ENCODE results near the gene CYB561D2. TPM values are rescaled to one million over a fixed set of nuclear protein-coding genes. Genes with fewer than 3 reads are reported as not detected.

The CYB561D2 gene
- total RNA-seq (2022; extraction: Qiagen RNA extraction), result 13.6 to 21.4 TPM (median 18.1 TPM) in 5 replicates

DNA sequence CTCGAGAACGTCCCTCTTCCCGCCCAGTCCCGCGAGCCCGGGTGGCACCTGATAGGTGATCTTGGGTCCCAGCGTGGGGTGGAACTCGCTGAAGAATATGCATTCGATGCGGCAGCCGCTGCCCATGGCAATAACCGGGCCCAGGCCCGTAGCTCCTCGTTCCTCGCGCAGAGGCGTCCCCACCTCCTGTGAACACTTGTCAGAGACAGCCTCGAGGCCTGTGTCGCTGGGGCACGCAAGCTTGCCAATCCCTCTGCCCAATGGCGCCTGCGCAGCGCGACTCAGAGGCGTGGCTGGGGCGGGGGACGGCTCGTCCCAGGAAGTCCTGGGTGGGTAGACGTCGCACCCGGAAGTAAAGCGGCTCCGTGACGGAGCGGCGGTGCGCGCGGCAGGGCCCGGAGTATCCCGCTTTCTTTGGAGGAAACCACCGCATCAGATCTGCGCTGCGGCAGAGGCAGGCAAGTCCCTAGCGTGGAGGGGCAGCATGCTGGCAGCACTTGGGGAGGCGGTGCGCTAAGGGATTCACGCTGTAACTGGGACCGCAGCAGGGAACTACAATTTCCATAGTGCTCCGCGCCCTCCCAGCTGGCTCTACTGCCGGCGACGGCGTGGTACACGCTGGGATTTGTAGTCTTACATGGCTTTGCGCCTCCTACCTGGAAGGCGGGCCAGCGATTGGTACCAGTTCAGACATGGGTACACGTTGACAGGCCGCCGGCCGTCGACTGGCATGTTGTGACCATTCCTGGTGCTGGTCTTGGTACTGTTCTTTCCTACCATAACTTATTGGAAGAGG, at the start of gene CYB561D2, which contains the start of gene NPRL2:
CYB561D2 (plus strand) TSS at position 336 of the 796 bp plus-strand sequence. CDS start 572 bp downstream, outside the sequence.
NPRL2 (minus strand) TSS at position 249 of the 796 bp plus-strand sequence; CDS start at position 126, 123 bp downstream.

GRCh38 chr3:50303013-50303815, 47.4 kb upstream of the CYB561D2 start, which contains the start of gene HYAL1:
Gene HYAL1 (minus strand): TSS chr3:50303574. CDS start chr3:50302956, 618 bp downstream.

GRCh38 chr3:50322386-50323091, 28.1 kb upstream of the CYB561D2 start, which contains the start of gene HYAL2:
Gene HYAL2 (minus strand): TSS chr3:50322745. CDS start chr3:50320489, 2,256 bp downstream.

DNA sequence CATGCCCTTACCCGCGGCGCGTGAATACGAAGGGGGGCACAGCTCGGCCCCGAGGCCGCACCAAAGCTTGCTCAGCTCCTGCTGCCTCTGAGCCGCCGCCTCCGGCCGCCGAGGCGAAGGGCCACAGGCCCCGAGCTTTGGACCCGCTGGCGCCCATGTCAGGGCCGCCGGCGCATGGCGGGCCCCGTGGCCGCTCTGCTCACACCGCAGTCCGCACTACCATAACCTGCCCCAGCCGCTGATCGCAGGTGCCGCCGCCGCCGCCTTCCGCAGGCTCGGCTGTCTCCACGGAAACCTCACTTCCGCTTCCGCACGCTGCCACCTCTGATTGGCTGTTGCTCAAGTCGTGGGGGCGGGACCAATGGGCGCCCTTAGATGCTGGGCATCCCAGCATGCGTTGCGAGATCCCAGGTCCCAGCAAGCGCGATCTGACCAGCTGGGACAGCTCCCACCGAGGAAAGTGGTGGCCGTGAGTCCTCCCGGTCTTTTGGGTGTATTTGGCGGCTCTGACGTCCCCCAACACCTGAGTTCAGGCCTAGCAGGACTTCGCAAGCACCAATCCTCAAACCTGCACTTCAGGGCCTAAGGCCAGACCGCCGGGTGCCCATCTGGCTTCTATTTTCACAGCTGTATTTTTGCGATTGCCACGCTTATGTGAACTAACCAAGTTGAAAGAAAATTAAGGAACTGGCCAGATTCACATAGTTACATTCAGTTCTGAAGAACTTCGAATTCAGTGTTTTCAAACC, 22.5 kb upstream of the CYB561D2 start, which contains the start of gene TUSC2:
TUSC2 (minus strand) TSS at position 281 of the 749 bp plus-strand sequence; CDS start at position 157, 124 bp downstream.

DNA sequence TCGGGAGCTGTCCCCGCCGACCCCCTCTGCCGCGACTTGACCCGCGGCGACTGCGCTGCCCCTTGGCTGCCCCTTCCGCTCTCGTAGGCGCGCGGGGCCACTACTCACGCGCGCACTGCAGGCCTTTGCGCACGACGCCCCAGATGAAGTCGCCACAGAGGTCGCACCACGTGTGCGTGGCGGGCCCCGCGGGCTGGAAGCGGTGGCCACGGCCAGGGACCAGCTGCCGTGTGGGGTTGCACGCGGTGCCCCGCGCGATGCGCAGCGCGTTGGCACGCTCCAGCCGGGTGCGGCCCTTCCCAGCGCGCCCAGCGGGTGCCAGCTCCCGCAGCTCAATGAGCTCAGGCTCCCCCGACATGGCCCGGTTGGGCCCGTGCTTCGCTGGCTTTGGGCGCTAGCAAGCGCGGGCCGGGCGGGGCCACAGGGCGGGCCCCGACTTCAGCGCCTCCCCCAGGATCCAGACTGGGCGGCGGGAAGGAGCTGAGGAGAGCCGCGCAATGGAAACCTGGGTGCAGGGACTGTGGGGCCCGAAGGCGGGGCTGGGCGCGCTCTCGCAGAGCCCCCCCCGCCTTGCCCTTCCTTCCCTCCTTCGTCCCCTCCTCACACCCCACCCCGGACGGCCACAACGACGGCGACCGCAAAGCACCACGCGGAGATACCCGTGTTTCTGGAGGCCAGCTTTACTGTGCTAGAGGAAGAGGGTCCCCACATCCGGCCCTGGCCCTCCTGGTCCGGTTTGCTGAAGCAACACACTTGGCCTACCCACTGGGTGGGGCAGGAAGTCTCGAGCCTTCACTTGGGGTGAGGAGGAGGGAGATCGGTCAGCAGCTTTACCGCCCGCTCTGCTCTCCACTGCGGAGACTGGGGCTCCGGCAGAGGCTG, 10.0 kb upstream of the CYB561D2 start, which contains the start of gene RASSF1:
RASSF1 (minus strand) TSS at position 389 of the 882 bp plus-strand sequence; CDS start at position 358, 31 bp downstream.

GRCh38 chr3:50345586-50346234, 5.0 kb upstream of the CYB561D2 start, which contains the start of gene ZMYND10:
Gene ZMYND10 (minus strand): TSS chr3:50345732. CDS start chr3:50345579, 153 bp downstream.

DNA sequence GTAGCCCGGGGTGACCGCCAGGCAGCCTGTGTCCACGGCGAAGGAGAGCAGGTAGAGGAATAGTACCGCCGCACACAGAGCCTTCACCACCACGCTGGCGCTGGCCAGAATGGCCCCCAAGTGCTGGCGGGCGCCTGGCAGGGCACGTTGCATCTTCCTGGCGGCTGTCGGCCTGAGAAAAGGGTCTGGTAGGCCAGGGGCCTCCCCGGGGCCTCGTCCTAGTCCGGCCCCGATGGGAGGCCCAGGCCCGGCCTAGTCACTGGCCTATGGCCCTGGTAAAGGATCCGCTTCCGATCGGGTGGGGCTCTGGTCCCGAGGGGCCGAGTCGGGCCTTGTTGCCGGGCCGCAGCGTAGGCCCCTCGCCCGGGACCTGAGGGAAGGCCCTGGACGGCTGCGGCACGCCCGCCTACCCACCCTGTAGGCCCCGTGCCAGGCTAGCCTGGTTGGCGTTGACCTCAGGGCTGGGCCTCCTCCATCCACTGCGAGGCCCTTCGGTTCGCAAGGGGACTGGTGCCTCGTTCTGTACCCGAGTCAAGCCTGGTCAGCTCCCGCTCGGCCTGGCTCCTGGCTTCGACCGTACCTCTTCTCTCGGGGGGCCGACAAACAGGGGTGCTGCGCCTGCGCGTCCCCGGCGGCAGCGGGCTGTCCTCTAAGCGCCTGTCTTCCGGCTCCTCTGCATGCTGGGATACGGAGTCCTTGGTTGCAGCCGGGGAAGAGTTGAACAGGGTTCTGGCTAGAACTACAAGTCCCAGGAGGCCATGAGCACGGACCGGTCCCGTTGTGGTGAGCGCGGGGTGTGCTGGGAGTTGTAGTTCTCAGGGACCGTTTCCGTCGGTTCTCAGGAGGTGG, 8.5 kb downstream of the CYB561D2 start, which contains the start of gene TMEM115:
TMEM115 (minus strand) TSS at position 611 of the 849 bp plus-strand sequence; CDS start at position 153, 458 bp downstream.

Other genes with a start within 250 kb of the CYB561D2 start
- gene SEMA3F, start 195.5 kb upstream of the CYB561D2 start, total RNA-seq (2022; extraction: Qiagen RNA extraction), result 14.4 to 21.6 TPM (median 19.7 TPM) in 5 replicates
- 0.05 to 0.25 TPM (median 0.22 TPM) in 3 of 5 replicates, not detected in the others for gene GNAT1, start 159.3 kb upstream of the CYB561D2 start, total RNA-seq (2022; extraction: Qiagen RNA extraction)
- gene SLC38A3, start 145.6 kb upstream of the CYB561D2 start, total RNA-seq (2022; extraction: Qiagen RNA extraction), result 0.03 to 0.15 TPM (median 0.13 TPM) in 4 of 5 replicates, not detected in the other
- gene GNAI2, start 114.7 kb upstream of the CYB561D2 start, total RNA-seq (2022; extraction: Qiagen RNA extraction), result 39.0 to 48.9 TPM (median 46.5 TPM) in 5 replicates
- 5.2 to 7.9 TPM (median 7.4 TPM) in 5 replicates for gene SEMA3B, start 81.7 kb upstream of the CYB561D2 start, total RNA-seq (2022; extraction: Qiagen RNA extraction)
- 0.11 to 0.13 TPM in 2 of 5 replicates, not detected in the others for gene LSMEM2, start 71.8 kb upstream of the CYB561D2 start, total RNA-seq (2022; extraction: Qiagen RNA extraction)
- gene IFRD2, start 58.4 kb upstream of the CYB561D2 start, total RNA-seq (2022; extraction: Qiagen RNA extraction), result 71.9 to 93.3 TPM (median 89.3 TPM) in 5 replicates
- gene HYAL3, start 51.5 kb upstream of the CYB561D2 start, total RNA-seq (2022; extraction: Qiagen RNA extraction), result 7.2 to 9.7 TPM (median 9.5 TPM) in 5 replicates
- gene NAA80, start 51.5 kb upstream of the CYB561D2 start, total RNA-seq (2022; extraction: Qiagen RNA extraction), result 5.1 to 7.9 TPM (median 7.0 TPM) in 5 replicates
- gene HYAL1, start 47.3 kb upstream of the CYB561D2 start, total RNA-seq (2022; extraction: Qiagen RNA extraction), result 0.39 to 0.84 TPM (median 0.54 TPM) in 5 replicates
- gene HYAL2, start 28.1 kb upstream of the CYB561D2 start, total RNA-seq (2022; extraction: Qiagen RNA extraction), result 24.2 to 33.6 TPM (median 30.5 TPM) in 5 replicates
- 24.6 to 42.8 TPM (median 35.7 TPM) in 5 replicates for gene TUSC2, start 22.6 kb upstream of the CYB561D2 start, total RNA-seq (2022; extraction: Qiagen RNA extraction)
- gene RASSF1, start 10.0 kb upstream of the CYB561D2 start, total RNA-seq (2022; extraction: Qiagen RNA extraction), result 15.1 to 20.7 TPM (median 19.5 TPM) in 5 replicates
- gene ZMYND10, start 5.1 kb upstream of the CYB561D2 start, total RNA-seq (2022; extraction: Qiagen RNA extraction), result 0.91 to 1.8 TPM (median 1.2 TPM) in 5 replicates
- gene NPRL2, start 87 bp upstream of the CYB561D2 start, total RNA-seq (2022; extraction: Qiagen RNA extraction), result 13.1 to 15.4 TPM (median 13.5 TPM) in 5 replicates
- 41.1 to 49.8 TPM (median 48.6 TPM) in 5 replicates for gene TMEM115, start 8.7 kb downstream of the CYB561D2 start, total RNA-seq (2022; extraction: Qiagen RNA extraction)
- gene CACNA2D2, start 152.8 kb downstream of the CYB561D2 start, total RNA-seq (2022; extraction: Qiagen RNA extraction), result 0.45 to 0.71 TPM (median 0.53 TPM) in 5 replicates
- gene C3orf18, start 216.9 kb downstream of the CYB561D2 start, total RNA-seq (2022; extraction: Qiagen RNA extraction), result 2.1 to 2.7 TPM (median 2.4 TPM) in 5 replicates
- gene HEMK1, start 218.7 kb downstream of the CYB561D2 start, total RNA-seq (2022; extraction: Qiagen RNA extraction), result 4.6 to 6.7 TPM (median 6.6 TPM) in 5 replicates